HG03108 (cell line): Measurements from ENCODE around the gene PIK3CA.

Source experiments
- ATAC-seq: cut with Tn5 transposase; IDR thresholded peaks from one replicate; pipeline ENCODE4 v1.9.1; 2021; ENCODE audit warnings: moderate library complexity; ENCODE audit not compliant: unreplicated experiment

Gene PIK3CA

DNA sequence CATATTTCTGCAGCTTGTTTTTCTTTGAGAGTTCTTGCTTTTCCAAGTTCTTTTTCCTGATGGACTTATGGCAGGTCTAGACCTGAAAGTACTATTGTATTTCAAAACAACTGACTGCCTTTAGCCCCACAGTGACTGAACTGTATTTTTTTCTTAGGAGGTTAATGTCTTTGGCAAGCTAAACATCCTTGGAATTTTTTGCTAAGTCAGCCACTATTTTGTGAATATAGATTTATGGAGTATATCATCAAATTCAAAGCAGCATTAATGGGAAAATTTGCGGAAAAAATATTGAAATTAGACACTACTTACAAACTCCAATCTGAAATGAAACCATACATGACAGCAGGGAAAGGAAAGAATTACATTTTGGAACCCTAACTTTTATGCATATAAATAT is 8.6 kb downstream of the PIK3CA start:
- ATAC-seq = no peak

DNA sequence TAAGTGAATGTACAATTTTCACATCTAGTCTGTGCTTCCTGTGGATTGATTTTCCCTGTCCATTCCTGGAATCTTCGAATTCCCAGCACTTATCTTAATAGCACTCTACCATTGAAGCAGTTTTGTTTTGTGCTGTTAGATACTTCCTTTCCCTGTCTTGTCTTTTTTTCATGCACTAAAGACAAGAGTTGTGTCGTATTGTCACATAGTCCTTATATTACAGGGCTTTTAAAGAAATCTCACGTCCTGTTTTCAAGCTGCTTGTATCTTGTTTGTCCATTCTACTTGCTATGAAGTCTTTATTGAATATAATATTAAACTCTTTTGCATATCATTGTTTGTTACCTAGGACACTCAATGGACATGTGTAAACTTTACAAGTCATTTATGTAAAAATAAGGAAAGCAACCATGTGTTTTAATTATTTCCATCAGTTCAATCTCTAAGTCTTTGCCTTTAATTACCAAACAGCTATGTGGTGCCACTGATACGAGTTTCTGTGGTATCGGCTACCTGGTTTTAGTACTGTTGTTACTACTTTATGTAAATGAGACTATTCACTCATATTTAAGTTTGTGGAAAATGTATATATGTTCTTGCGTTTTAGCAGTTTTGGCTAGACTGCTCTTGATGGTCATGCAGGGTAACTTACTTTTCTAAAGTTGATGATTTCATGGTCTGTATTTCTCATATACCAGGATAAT is 10.3 kb downstream of the PIK3CA start:
- peak; percentile 64 for ATAC-seq

- ATAC-seq = no peak
These were observed 15.3 kb downstream of the PIK3CA start for GRCh38 chr3:179163503-179163902.

- no peak for ATAC-seq
These were observed 16.7 kb downstream of the PIK3CA start for GRCh38 chr3:179164857-179165256.

- no peak for ATAC-seq
These were observed 18.5 kb downstream of the PIK3CA start for GRCh38 chr3:179166561-179167201.

GRCh38 chr3:179168918-179169317 is 20.8 kb downstream of the PIK3CA start:
- ATAC-seq = no peak

DNA sequence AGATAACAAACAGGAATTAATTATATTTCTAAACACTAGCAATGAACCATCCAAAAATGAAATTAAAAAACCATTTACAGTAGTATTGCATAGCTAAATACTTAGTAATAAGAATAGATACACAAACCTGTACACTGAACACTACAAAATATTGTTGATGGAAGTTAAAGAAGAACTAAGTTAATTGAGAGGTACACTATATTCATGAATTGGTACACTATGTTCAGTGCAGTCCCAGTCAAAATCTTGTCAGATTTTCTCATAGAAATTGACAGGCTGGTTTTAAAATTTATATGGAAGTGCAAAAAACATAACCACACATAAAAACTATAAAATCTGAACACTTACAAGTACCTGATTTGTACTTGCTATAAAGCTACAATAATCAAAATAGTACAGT is 24.4 kb downstream of the PIK3CA start:
- ATAC-seq = no peak

- no peak for ATAC-seq
These were observed 26.2 kb downstream of the PIK3CA start for GRCh38 chr3:179174316-179174715.

DNA sequence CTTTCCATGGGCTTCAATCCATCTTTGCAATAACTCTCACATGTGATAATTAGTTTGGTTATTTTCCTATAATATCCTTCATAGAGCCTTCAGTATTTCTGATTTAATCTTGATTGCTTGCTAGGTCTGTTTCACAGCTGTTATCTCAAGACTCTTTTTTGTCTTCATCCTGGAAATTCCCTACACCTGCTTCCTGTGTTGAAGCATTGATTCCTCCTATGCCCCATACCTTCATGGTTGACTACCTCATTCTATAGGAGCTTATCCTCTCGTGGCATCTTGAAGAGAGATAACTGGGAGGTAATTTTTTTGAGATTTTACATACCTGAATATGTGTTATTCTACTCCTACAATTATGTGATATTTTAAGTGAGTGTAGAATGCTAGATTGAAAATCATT is 26.7 kb downstream of the PIK3CA start:
- no peak for ATAC-seq

- no peak for ATAC-seq
These were observed 27.2 kb downstream of the PIK3CA start for GRCh38 chr3:179175358-179175757.

DNA sequence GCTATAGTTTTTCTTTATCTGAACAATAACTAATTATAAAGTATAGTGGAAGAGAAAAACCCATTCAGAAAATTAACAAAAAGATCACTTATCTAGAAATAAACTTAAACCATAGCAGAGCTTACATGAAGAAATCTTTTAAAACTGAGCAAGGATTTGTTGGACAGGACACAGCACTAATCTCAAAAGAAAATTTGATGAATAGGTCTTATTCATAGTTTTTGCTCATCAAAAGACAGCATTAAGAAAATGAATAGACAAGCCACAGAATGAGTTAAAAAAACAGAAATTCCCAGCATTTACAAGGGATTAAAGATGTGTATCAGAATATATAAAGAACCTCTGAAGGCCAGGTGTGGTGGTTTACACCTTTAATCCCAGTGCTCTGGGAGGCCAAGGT is 29.5 kb downstream of the PIK3CA start:
- no peak for ATAC-seq

DNA sequence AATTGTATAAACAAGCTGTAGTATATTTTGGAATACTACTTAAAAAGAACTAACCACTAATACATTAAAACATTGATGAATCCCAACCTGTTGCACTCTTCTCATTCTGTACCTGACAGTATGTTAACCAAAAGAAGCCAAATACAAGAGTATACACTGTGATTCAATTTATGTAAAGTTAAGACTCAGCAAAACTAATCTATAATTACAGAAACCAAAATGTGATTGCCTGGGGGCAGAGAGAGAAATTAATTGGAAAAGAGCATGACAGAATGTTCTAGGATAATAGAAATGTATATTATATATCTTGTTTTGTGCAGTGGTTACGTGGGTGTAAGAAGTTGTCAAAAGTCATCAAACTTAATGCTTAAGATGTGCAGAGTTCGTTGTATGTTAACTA is 31.1 kb downstream of the PIK3CA start:
- no peak for ATAC-seq

DNA sequence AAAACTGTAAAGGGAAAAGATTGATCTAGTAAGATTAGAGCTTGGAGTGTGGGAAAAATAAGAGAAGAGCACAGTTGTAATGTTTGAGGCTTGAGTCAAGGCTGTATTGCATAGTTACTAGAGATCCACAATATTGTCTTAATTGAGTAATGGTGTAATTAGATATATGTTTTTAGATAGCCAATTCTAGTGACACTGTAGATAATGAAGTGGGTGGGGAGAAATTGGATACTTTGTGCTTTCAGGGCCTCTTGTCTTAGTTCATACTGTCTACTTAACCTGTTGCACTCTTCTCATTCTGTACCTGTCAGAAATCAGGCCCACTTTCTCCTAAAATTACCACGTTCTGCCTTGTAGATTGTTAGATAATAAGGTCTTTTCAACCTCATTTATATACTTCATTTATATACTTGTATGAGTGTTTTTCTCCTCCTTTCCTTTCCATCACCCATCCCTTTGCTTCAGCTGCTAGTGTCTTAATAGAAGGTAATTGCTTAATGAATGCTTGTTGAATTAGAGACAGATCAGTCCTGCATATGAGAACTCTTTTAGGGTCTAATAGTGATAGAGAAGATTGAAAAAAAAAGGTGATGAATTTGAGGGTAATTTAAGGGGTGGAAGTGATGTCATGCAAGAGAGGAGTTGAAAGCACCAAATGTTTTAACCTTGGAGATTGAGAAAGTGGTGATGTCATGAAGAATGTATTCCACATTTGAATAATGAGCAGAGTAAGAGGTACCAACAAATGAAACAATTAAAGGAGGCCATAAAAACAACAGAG is 32.0 kb downstream of the PIK3CA start:
- ATAC-seq = peak; percentile 36

GRCh38 chr3:179181021-179181472 is 32.9 kb downstream of the PIK3CA start:
- peak; percentile 57 for ATAC-seq

- no peak for ATAC-seq
These were observed 33.9 kb downstream of the PIK3CA start for GRCh38 chr3:179181993-179182551.

- ATAC-seq = no peak
These were observed 34.7 kb downstream of the PIK3CA start for GRCh38 chr3:179182902-179183301.

GRCh38 chr3:179184826-179185225 is 36.7 kb downstream of the PIK3CA start:
- no peak for ATAC-seq

DNA sequence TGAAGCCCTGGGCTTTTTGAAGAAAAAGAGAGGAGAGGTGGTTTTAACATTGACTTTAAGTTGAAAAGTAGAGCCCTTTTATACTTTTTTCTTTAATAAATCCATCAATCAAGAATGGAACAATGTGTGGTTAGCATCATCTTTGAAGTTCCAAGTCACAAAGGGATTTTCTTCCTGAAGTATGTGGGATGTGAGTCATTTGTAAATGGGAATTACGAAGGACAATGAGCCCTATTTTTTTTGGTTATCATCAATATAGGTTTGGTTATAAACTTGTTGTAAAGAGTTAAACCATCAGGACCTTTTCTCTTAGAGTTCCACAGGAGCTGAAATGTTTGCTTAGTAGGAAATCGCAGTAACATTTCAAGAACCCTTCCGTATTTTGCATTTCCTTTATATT is 38.3 kb downstream of the PIK3CA start:
- ATAC-seq = no peak

DNA sequence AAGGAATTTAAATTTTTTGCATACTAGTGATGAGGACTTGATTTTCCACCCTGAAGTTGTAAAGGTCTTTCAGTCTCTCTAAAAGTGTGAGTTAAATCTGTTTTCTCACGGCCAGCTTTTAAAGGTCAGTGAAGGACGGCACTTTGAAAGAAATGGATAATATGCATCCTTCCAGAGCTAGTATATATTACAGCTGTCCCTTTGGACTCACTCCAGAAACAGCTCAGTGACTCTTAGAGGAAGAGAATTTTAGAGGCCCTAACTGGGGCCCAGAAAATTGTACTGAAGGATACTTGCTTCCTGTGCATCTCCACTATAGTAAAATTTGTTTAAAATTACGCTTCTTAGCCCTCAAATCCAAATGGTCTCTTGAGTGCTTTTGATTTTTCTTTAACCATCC is 41.6 kb downstream of the PIK3CA start:
- no peak for ATAC-seq

- ATAC-seq = no peak
These were observed 42.4 kb downstream of the PIK3CA start for GRCh38 chr3:179190581-179190980.

DNA sequence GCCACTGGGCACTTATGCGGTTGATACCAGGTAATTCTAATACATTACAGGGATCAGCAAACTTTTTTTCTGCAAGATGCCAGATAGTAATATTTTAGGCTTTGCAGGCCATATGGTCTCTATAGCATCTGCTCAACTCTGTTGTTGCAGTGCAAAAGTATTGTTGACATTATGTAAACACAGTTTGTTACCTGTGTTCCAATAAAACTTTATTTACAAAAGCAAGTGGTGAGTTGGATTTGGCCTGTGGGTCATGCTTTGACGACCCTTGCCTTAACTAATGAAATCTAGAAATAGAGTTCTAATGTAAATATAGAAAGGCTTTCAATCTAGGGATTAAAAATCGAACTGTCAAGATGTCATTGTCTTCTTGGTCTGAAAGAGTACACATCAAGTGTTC is 44.4 kb downstream of the PIK3CA start:
- no peak for ATAC-seq

DNA sequence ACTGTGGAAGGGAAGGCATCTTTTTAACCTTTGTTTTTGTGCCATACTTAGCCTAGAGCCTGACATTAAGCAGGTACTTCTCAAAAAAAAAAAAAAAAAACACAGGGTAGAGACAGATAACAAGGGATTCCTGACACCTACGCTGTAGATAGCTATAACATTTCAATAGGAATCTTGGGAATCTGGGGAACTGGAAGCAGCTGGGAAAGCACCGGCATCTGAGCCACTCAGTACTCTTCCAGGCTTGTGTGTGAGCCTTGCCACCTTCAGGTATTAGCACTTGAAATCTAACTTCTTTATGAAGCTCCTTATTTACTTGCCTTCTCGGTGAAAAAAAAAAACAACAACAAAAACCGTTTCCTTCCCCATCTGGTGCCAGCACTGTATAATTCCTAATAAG is 46.8 kb downstream of the PIK3CA start:
- no peak for ATAC-seq
